HFFc6 (cell line): Measurements from ENCODE around the gene MYO10. TPM values are rescaled to one million over a fixed set of nuclear protein-coding genes. Genes with fewer than 3 reads are reported as not detected.

Experiments
- DNase-seq: peaks from one replicate; pipeline ENCODE4 v3.0.0-alpha.2; 2018
- H3K27ac Mint-ChIP-seq: 2 replicates; pipeline ENCODE4 v1.8.0; 2020; ENCODE audit warnings: mild to moderate bottlenecking, mixed read lengths
- H3K27me3 Mint-ChIP-seq: 2 replicates; pipeline ENCODE4 v1.8.0; 2021; ENCODE audit warnings: mild to moderate bottlenecking, moderate library complexity, mixed read lengths; ENCODE audit not compliant: insufficient read depth
- H3K36me3 Mint-ChIP-seq: 2 replicates; pipeline ENCODE4 v1.8.0; 2021; ENCODE audit warnings: low read depth, mixed read lengths
- H3K4me1 Mint-ChIP-seq: 2 replicates; pipeline ENCODE4 v1.8.0; 2020; ENCODE audit warnings: low read depth, mixed read lengths
- H3K4me3 Mint-ChIP-seq: 2 replicates; pipeline ENCODE4 v1.8.0; 2020; ENCODE audit warnings: mild to moderate bottlenecking, moderate library complexity, mixed read lengths
- H3K9me3 Mint-ChIP-seq: 2 replicates; pipeline ENCODE4 v1.8.0; 2020; ENCODE audit warnings: mild to moderate bottlenecking, mixed read lengths
- CTCF ChIP-seq: fragments of 200-600 bp; sonication (generic); IDR thresholded peaks from 2 replicates; pipeline ENCODE4 v1.5.0; 2021; ENCODE audit warnings: antibody characterized with exemption, mild to moderate bottlenecking
- total RNA-seq, 6 experiments: library from RNA; stranded (reverse); fragmentation: NEBNext Ultra II Directional; extraction: Animal tissue kit (Norgen Biotek cat#: 25700); gene quantifications; 2 replicates in 1 of 6; 3 replicates in 5 of 6; pipeline ENCODE4 v1.2.3, GENCODE V29; 2021

Gene MYO10
- total RNA-seq, 6 experiments from 2014 or later = 99.4 to 142 (median 129) TPM

- no peak for TF ChIP-seq CTCF
- peaks cover 11% of the 10 kb centered on the region for H3K9me3 Mint-ChIP-seq
- H3K4me3 Mint-ChIP-seq = no peak overlapping the region
- no peak overlapping the region for H3K27ac Mint-ChIP-seq
- H3K27me3 Mint-ChIP-seq = no peaks in the 10 kb centered on the region
- H3K4me1 Mint-ChIP-seq = peaks cover 14% of the 10 kb centered on the region
- DNase-seq = no peak
- peaks cover 20% of the 10 kb centered on the region for H3K36me3 Mint-ChIP-seq
Observed at GRCh38 chr5:16943846-16944678, 8.0 kb upstream of the MYO10 start.

GRCh38 chr5:16937503-16938161, 1.5 kb upstream of the MYO10 start:
- Mint-ChIP-seq H3K27me3 (no peaks in the 10 kb centered on the region), H3K27ac (no peak overlapping the region; the same call in 1 of the 2 replicates), H3K4me1 (peaks cover 53% of the 10 kb centered on the region), H3K36me3 (peaks cover 18% of the 10 kb centered on the region), H3K9me3 (no peaks in the 10 kb centered on the region), H3K4me3 (peak overlapping the region; percentile 99)
- DNase-seq = no peak
- no peak for TF ChIP-seq CTCF

GRCh38 chr5:16936989-16937438, 926 bp upstream of the MYO10 start:
- peak overlapping the region; percentile 99 for H3K4me3 Mint-ChIP-seq
- H3K36me3 Mint-ChIP-seq = peaks cover 25% of the 10 kb centered on the region
- peak overlapping the region; percentile 91 for H3K27ac Mint-ChIP-seq
- no peaks in the 10 kb centered on the region for H3K27me3 Mint-ChIP-seq
- no peaks in the 10 kb centered on the region for H3K9me3 Mint-ChIP-seq
- no peak for DNase-seq
- peaks cover 59% of the 10 kb centered on the region for H3K4me1 Mint-ChIP-seq
- no peak for TF ChIP-seq CTCF

GRCh38 chr5:16935231-16936149, 598 bp downstream of the MYO10 start:
- H3K27me3 Mint-ChIP-seq = no peaks in the 10 kb centered on the region
- H3K9me3 Mint-ChIP-seq = no peaks in the 10 kb centered on the region
- H3K36me3 Mint-ChIP-seq = peaks cover 34% of the 10 kb centered on the region
- TF ChIP-seq CTCF = no peak
- H3K4me1 Mint-ChIP-seq = peaks cover 71% of the 10 kb centered on the region
- DNase-seq = no peak
- H3K4me3 Mint-ChIP-seq = peak overlapping the region; percentile 99
- H3K27ac Mint-ChIP-seq = peak overlapping the region; percentile 93

GRCh38 chr5:16934677-16935153, 1.4 kb downstream of the MYO10 start:
- Mint-ChIP-seq H3K27me3 (no peaks in the 10 kb centered on the region), H3K27ac (peak overlapping the region; percentile 93), H3K36me3 (peaks cover 41% of the 10 kb centered on the region), H3K9me3 (no peaks in the 10 kb centered on the region), H3K4me3 (peak overlapping the region; percentile 99), H3K4me1 (peaks cover 71% of the 10 kb centered on the region)
- no peak for TF ChIP-seq CTCF
- DNase-seq = peak; percentile 51
